Motor neuron (in vitro differentiated cells): Measurements from ENCODE around the gene BAD. TPM values are rescaled to one million over a fixed set of nuclear protein-coding genes. Genes with fewer than 3 reads are reported as not detected.

Experiments used
- ATAC-seq, 8 experiments: fragments of 200-7000 bp; cut with Tn5 transposase; replicated peaks in 6 of 8; 2 replicates each; pipeline ENCODE4 v1.8.0; 2021; ENCODE audit warnings: mild to moderate bottlenecking in 8 of 8, moderate library complexity in 8 of 8
- H3K27ac ChIP-seq, 2 donors: fragments of 250-450 bp; sonication (Bioruptor Pico); 2 replicates each; pipeline ENCODE4 v1.9.0; 2021; ENCODE audit warnings: antibody characterized with exemption in 2 of 2, mild to moderate bottlenecking in 2 of 2, moderate library complexity in 1 of 2
- H3K4me1 ChIP-seq, 2 donors: fragments of 250-450 bp; sonication (Bioruptor Pico); replicated peaks in 1 of 2; 2 replicates each; pipeline ENCODE4 v1.6.1; 2021; ENCODE audit warnings: antibody characterized with exemption in 2 of 2, mild to moderate bottlenecking in 2 of 2, moderate library complexity in 1 of 2
- H3K4me3 ChIP-seq, 5 donors: fragments of 250-450 bp; sonication (Bioruptor Pico); 2 replicates each; pipeline ENCODE4 v1.9.0; 2021; ENCODE audit warnings: antibody characterized with exemption in 5 of 5, mild to moderate bottlenecking in 5 of 5, moderate library complexity in 4 of 5
- WGBS, 10 experiments: fragments of 450-650 bp; shearing (Covaris generic); methylation state at CpG; one replicate each; pipeline ENCODE4 v1.0.0; 2022; 5-methylcytosine and 5-hydroxymethylcytosine counted together
- in situ Hi-C, 9 experiments: fragments of 400-800 bp; cut with MboI; loops; one replicate each; pipeline ENCODE4 v1.15.0; 2021; ENCODE audit warnings: low sequenced_read_pairs in 9 of 9, low pct_unique_long_range_greater_than_20kb in 2 of 9; ENCODE audit not compliant: unreplicated experiment in 9 of 9
- total RNA-seq, 8 experiments: library from RNA; unstranded; fragments of 300-600 nt; gene quantifications; 2 replicates each; pipeline versions ENCODE4 v1.2.3 to v1.2.4, GENCODE V29; 2022

Gene BAD
- total RNA-seq, 8 experiments from 2014 or later, result 38.6 to 119 (median 65.6) TPM

DNA sequence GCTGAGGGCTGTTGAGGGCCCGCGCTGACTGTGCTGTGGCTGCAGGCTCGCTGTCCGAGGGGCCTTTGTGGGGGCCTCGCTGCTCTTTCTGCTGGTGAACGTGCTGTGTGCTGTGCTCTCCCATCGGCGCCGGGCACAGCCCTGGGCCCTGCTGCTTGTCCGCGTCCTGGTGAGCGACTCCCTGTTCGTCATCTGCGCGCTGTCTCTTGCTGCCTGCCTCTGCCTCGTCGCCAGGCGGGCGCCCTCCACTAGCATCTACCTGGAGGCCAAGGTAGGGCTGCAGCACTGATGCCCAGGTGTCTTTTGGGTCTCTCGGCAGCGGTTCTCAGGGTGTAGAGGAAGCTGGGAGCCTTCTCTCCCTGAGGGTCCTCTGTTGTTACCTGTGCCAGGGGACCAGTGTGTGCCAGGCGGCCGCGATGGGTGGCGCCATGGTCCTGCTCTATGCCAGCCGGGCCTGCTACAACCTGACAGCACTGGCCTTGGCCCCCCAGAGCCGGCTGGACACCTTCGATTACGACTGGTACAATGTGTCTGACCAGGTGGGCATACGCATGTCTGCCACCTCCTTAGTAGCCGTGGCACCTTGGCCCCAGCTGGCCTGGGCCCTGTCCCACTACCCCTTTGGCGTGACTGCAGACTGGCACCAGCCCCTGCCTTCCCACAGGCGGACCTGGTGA is 3.3 kb upstream of the BAD start:
- no peak overlapping the region for H3K4me3 ChIP-seq
- no peak for ATAC-seq
- WGBS, 10 experiments, result 80 to 93% (median 90%) methylated on average over 1 to 14 of the region's 33 CpGs; no CpG with 5 or more reads in 6 of the 10 experiments
- no peak overlapping the region for H3K27ac ChIP-seq
- in situ Hi-C loops, result no loop called here
- H3K4me1 ChIP-seq, result peaks cover 13 to 17% of the 10 kb centered on the region in 2 donors

DNA sequence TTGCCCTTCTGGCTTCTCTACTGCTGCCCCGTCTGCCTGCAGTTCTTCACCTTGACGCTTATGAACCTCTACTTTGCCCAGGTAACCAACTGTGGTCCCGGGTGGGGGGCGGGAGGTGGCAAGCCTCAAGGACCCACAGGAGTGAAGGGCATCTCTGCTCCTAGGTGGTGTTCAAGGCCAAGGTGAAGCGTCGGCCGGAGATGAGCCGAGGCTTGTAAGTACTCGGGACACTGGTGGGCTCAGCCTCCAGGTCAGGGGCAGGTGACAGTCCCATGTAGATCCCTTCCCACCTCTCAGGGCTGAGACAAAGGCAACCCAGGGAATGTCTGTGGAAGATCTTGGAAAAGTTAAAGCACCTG is 2.3 kb upstream of the BAD start:
- in situ Hi-C loops, result no loop called here
- ATAC-seq, result no peak
- Histone ChIP-seq H3K4me1 (peaks cover 13 to 17% of the 10 kb centered on the region in 2 donors), H3K4me3 (no peak overlapping the region), H3K27ac (no peak overlapping the region)
- WGBS, 10 experiments, result 57 to 100% (median 60%) methylated on average over 1 to 5 of the region's 9 CpGs; no CpG with 5 or more reads in 7 of the 10 experiments

DNA sequence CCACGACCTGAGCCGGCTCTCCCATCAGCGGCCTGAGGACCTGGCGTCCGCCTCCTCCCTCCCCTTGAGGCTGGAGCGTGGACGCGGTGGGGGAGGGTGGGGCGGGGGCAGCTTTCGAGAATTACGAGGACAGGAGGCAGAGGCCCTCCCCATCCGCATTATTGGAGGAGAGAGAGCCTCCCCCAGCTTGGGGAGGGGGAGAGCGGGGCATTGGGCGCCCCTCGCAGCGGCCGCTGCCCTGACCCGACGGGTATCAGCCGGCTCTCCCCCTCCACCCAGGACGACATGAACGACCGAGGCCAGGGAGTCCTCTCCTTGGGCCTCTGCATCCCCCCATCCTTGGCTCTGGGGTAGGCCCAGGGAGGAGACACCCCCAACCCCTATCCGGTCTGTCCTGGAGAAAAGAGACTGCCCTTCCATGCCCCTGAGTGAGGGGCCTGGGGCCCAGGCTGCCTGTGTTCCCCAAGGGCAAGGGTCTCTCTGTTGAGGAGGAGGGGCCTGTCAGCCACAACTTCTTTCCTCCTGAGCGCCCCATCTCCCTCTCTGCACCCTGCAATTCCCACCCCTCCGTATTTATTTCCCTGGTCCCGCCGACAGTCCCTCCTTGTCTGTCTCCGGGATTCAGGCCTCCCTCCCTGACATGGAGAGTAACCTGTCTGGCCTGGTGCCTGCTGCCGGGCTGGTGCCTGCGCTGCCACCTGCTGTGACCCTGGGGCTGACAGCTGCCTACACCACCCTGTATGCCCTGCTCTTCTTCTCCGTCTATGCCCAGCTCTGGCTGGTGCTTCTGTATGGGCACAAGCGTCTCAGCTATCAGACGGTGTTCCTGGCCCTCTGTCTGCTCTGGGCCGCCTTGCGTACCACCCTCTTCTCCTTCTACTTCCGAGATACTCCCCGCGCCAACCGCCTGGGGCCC is 1.7 kb upstream of the BAD start:
- Histone ChIP-seq H3K27ac (peak overlapping the region; percentile 47 to 79), H3K4me1 (peaks cover 11 to 14% of the 10 kb centered on the region in 2 donors), H3K4me3 (peak overlapping the region; percentile 80 to 96 (median 88))
- 0 to 87% (median 50%) methylated on average over 1 to 7 of the region's 40 CpGs; no CpG with 5 or more reads in 5 of the 10 experiments for WGBS, 10 experiments
- in situ Hi-C loops, result no loop called here
- peak in 3 of 8 experiments; percentile 0 to 9 (median 2) for ATAC-seq

- H3K27ac ChIP-seq, result peak within 1 kb of the TSS; percentile 71 to 79
- peak; percentile 42 to 67 (median 55) for ATAC-seq
- H3K4me3 ChIP-seq, result peak within 1 kb of the TSS; percentile 80 to 96 (median 88)
- 0 to 3% (median 0%) methylated on average over 3 to 10 of the region's 102 CpGs; no CpG with 5 or more reads in 6 of the 10 experiments for WGBS, 10 experiments
- H3K4me1 ChIP-seq, result peaks cover 10 to 12% of the 10 kb centered on the region in 2 donors
- in situ Hi-C loops, result no loop called here
Measured at GRCh38 chr11:64284962-64285884, 758 bp upstream of the BAD start, which contains the start of gene GPR137. GPR137 (plus strand) TSS chr11:64285848; CDS start chr11:64286525, 677 bp downstream.

DNA sequence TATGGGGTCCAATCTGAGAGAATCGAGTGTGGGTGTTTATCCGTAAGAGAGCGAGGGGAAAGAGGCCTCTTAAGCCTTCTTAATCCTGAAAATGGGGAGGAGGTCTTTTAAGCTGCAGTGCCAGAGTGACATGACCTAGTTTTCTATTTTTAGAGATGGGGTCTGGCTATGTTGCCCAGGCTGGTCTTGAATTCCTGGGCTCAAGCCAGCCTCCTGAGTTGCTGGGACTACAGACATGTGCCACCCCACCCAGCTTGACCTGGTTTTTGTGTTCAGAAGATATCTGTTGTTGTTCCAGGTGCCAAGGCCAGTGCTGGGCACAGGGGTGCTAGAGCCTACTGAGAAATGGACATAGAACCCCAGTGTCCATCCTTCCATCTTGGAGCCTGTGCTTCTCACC is 1.4 kb downstream of the BAD start:
- H3K27ac ChIP-seq, result no peak overlapping the region
- 90 to 100% (median 95%) methylated on average over 2 to 3 of the region's 3 CpGs; no CpG with 5 or more reads in 2 of the 10 experiments for WGBS, 10 experiments
- no peak for ATAC-seq
- in situ Hi-C loops, result no loop called here
- H3K4me1 ChIP-seq, result peaks cover 10 to 12% of the 10 kb centered on the region in 2 donors
- H3K4me3 ChIP-seq, result no peak overlapping the region

DNA sequence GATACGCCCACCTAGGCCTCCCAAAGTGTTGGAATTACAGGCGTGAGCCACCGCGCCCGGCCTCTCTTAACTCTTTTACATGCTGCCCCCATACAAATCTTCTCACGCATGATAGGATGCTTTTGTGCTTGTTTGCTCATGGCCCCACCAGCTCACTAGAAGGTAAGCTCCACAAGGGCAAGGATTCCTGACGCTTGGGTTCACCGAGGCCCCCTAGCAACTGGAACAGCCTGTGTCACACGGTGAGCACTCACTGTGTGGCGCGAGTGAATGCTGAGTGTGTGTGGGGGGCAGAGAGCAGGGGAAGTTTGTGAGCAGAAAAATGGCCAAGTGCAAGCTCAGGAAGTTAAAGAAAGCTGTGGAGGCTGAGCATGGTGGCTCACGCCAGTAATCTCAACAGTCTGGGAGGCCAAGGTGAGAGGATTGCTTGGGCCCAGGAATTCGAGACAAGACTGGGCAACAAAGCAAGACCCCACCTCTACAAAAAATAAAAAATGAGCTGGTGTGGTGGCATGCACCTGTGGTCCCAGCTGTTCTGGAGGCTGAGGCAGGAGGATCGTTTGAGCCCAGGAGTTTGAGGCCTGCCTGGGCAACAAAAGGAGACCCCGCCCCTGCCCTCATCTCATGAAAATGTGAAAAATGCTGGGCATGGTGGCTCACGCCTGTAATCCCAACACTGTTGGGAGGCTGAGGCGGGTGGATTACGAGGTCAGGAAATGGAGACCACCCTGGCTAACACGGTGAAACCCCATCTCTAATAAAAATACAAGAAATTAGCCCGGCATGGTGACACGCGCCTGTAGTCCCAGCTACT is 2.3 kb downstream of the BAD start:
- no peak for ATAC-seq
- WGBS, 10 experiments, result 86 to 100% (median 97%) methylated on average over 1 to 15 of the region's 22 CpGs
- in situ Hi-C loops, result no loop called here

GRCh38 chr11:64278576-64279190 is 5.8 kb downstream of the BAD start:
- 80 to 100% (median 80%) methylated on average over 1 to 3 of the region's 8 CpGs; no CpG with 5 or more reads in 5 of the 10 experiments for WGBS, 10 experiments
- Histone ChIP-seq H3K4me1 (peaks cover 2 to 3% of the 10 kb centered on the region in 2 donors), H3K27ac (no peak overlapping the region), H3K4me3 (no peak overlapping the region)
- in situ Hi-C loops, result no loop called here
- ATAC-seq, result no peak

More for the DNA sequence above, 2.3 kb downstream of the BAD start:
- Histone ChIP-seq H3K4me3 (no peak overlapping the region), H3K27ac (no peak overlapping the region), H3K4me1 (peaks cover 10 to 12% of the 10 kb centered on the region in 2 donors)

GRCh38 chr11:64276653-64277431 is 7.6 kb downstream of the BAD start:
- H3K4me1 ChIP-seq, result peaks cover 6 to 8% of the 10 kb centered on the region in 2 donors
- WGBS, 10 experiments, result 0 to 100% (median 92%) methylated on average over 1 to 9 of the region's 17 CpGs; no CpG with 5 or more reads in 1 of the 10 experiments
- ATAC-seq, result peak in 3 of 8 experiments; percentile 84 to 93 (median 88)
- H3K4me3 ChIP-seq, result no peak overlapping the region
- no peak overlapping the region for H3K27ac ChIP-seq
- in situ Hi-C loops, result no loop called here

- Histone ChIP-seq H3K27ac (no peak overlapping the region), H3K4me1 (peaks cover 7 to 9% of the 10 kb centered on the region in 2 donors), H3K4me3 (no peak overlapping the region)
- ATAC-seq, result no peak
- in situ Hi-C loops, result no loop called here
- no CpG with 5 or more reads among the region's 2 CpGs for WGBS, 10 experiments
Measured at GRCh38 chr11:64275841-64276240, 8.6 kb downstream of the BAD start.

- no peak overlapping the region for H3K27ac ChIP-seq
Measured at GRCh38 chr11:64275031-64275800, 9.2 kb downstream of the BAD start.

More at GRCh38 chr11:64275031-64275800, 9.2 kb downstream of the BAD start:
- no peak for ATAC-seq
- in situ Hi-C loops, result no loop called here
- Histone ChIP-seq H3K4me3 (no peak overlapping the region), H3K4me1 (peaks cover 7 to 9% of the 10 kb centered on the region in 2 donors)
- WGBS, 10 experiments, result 0 to 100% (median 92%) methylated on average over 1 to 6 of the region's 15 CpGs
